ENCODE data around the gene ACSS1.

ACSS1 gene

GRCh38 chr20:25077610-25078169, 19.8 kb upstream of the ACSS1 start:
- DNase-seq, result no peak

- peak in 1 of 2 donors; percentile 29 for DNase-seq
These were observed 19.0 kb upstream of the ACSS1 start for GRCh38 chr20:25076731-25077609.

GRCh38 chr20:25076201-25076600, 18.3 kb upstream of the ACSS1 start:
- DNase-seq, result no peak

GRCh38 chr20:25073544-25073943, 15.6 kb upstream of the ACSS1 start:
- DNase-seq, result no peak

GRCh38 chr20:25072226-25072811, 14.4 kb upstream of the ACSS1 start:
- DNase-seq, result no peak

- no peak for DNase-seq
These were observed 13.8 kb upstream of the ACSS1 start for GRCh38 chr20:25071734-25072133.

- no peak for DNase-seq
These were observed 13.0 kb upstream of the ACSS1 start for GRCh38 chr20:25070821-25071473.

GRCh38 chr20:25067102-25067987, 9.4 kb upstream of the ACSS1 start:
- DNase-seq, result no peak

- no peak for DNase-seq
These were observed 8.4 kb upstream of the ACSS1 start for GRCh38 chr20:25066386-25066785.

GRCh38 chr20:25065625-25066338, 7.8 kb upstream of the ACSS1 start:
- peak; percentile 75 to 78 for DNase-seq

- DNase-seq, result no peak
These were observed 7.2 kb upstream of the ACSS1 start for GRCh38 chr20:25065072-25065624.

GRCh38 chr20:25064561-25065071, 6.7 kb upstream of the ACSS1 start:
- DNase-seq, result no peak

- DNase-seq, result no peak
These were observed 6.0 kb upstream of the ACSS1 start for GRCh38 chr20:25063981-25064380.

GRCh38 chr20:25063546-25063945, 5.6 kb upstream of the ACSS1 start:
- no peak for DNase-seq

GRCh38 chr20:25062841-25063240, 4.9 kb upstream of the ACSS1 start:
- DNase-seq, result no peak

GRCh38 chr20:25061821-25062530, 4.0 kb upstream of the ACSS1 start:
- DNase-seq, result no peak

GRCh38 chr20:25061103-25061799, 3.3 kb upstream of the ACSS1 start:
- no peak for DNase-seq

- DNase-seq, result no peak
These were observed 2.0 kb upstream of the ACSS1 start for GRCh38 chr20:25059866-25060465.
